ENCODE data around the gene IGSF5. TPM values are rescaled to one million over a fixed set of nuclear protein-coding genes. Genes with fewer than 3 reads are reported as not detected.
"Not testable (repeated sequence)": the region's sequence is repeated elsewhere in the genome, so short reads cannot be mapped to it uniquely, and the experiment has no call there.

The IGSF5 gene
- 1 to 10 TPM in 1 of 4 donors, under 1 TPM in 1, not detected in 2; 0.50 to 1.9 TPM for total RNA-seq

DNA sequence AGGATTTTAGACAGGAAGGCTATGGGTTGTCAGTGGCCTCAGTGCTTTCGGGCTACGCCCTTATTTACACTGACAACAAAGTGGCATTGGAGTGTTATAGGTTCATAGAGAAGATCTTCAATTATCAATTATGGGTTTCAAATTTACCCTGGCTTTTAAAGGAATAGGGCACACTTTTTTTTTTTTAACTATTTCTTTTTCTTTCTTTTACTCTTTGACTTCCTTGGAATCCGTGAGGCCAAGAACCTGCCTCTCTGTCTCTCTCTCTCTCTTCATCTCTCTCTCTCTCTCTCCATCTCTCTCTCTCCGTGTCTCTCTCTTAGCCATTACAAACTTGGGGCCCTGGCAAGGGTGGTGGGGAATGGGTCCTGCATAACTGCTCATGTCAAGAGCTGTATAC, at the start of gene IGSF5:
Gene IGSF5, plus strand, starts transcription at position 301 of the 400 bp plus-strand sequence. CDS start 327 bp downstream, outside the sequence.
- not testable (repeated sequence) for ATAC-seq, H3K4me1 ChIP-seq, H3K27ac ChIP-seq, H3K9me3 ChIP-seq, H3K27me3 ChIP-seq, H3K4me3 ChIP-seq, H3K36me3 ChIP-seq
- 64 to 81% methylated on average over 2 to 3 of the region's 4 CpGs for WGBS, 2 donors (ENCODE audit: low coverage in 1 of 2)

DNA sequence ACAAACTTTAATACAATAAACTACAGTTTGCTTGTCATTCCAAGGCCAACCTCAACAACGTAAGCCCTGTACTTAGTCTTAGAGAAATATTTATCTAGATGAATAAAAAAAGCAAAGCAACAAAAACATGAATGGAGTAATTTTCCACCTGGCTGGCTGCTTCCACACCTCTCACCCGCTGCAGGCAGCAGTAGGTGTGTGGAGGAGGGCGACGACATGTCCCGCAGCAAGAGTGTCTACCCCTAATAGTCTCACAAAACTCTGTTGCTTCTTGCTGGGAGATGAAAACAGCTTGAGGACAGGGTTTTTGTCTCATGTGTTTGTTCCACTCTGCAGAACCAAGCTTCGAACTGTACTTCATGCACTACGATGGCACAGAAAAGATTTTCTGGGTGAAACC, 48.8 kb upstream of the IGSF5 start:
- 87 to 92% methylated on average over 6 to 7 of the region's 7 CpGs for WGBS, 2 donors (ENCODE audit: low coverage in 1 of 2)
- TF ChIP-seq, protein P1, sequence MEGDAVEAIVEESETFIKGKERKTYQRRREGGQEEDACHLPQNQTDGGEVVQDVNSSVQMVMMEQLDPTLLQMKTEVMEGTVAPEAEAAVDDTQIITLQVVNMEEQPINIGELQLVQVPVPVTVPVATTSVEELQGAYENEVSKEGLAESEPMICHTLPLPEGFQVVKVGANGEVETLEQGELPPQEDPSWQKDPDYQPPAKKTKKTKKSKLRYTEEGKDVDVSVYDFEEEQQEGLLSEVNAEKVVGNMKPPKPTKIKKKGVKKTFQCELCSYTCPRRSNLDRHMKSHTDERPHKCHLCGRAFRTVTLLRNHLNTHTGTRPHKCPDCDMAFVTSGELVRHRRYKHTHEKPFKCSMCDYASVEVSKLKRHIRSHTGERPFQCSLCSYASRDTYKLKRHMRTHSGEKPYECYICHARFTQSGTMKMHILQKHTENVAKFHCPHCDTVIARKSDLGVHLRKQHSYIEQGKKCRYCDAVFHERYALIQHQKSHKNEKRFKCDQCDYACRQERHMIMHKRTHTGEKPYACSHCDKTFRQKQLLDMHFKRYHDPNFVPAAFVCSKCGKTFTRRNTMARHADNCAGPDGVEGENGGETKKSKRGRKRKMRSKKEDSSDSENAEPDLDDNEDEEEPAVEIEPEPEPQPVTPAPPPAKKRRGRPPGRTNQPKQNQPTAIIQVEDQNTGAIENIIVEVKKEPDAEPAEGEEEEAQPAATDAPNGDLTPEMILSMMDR (IDR thresholded peaks at IDR 0.05), result no peak
- TF ChIP-seq POLR2AphosphoS5 (IDR thresholded peaks at IDR 0.05), result no peak
- TF ChIP-seq POLR2A (IDR thresholded peaks at IDR 0.05), result no peak
- no peak for TF ChIP-seq EP300 (IDR thresholded peaks at IDR 0.05)
- ATAC-seq, result no peak

DNA sequence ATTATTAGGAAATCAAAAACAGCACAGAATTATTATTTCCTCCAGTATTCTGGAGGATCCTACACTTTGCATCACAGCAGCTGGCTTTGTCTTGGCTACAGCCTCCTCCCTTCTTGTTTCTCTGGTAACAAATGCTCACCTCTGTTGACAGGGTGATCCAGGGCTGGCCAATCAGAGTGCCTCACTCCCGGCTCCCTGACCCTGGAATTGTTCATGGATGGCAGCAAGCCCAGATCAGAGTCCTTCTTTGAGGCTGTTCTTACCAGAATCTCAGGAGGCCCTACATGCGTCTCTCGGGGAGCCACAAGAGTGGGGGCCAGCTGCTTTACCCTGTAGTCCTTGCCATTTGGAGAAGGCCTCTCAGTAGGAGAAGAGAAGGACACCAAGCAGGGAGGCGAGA, 48.4 kb upstream of the IGSF5 start:
- TF ChIP-seq, protein P1 (IDR thresholded peaks at IDR 0.05), result no peak
- TF ChIP-seq POLR2A (IDR thresholded peaks at IDR 0.05) (no peak), POLR2AphosphoS5 (IDR thresholded peaks at IDR 0.05) (no peak), EP300 (IDR thresholded peaks at IDR 0.05) (no peak)
- H3K27ac ChIP-seq, result no peak overlapping the region
- WGBS, 2 donors (ENCODE audit: low coverage in 1 of 2), result 58% methylated on average over 2 of the region's 4 CpGs; no CpG with 5 or more reads in 1 of the 2 donors

More for the DNA sequence above, 48.8 kb upstream of the IGSF5 start:
- Histone ChIP-seq H3K4me1 (no peaks in the 10 kb centered on the region), H3K27ac (no peak overlapping the region), H3K27me3 (no peaks in the 10 kb centered on the region), H3K36me3 (no peaks in the 10 kb centered on the region), H3K9me3 (no peaks in the 10 kb centered on the region), H3K4me3 (no peak overlapping the region)

DNA sequence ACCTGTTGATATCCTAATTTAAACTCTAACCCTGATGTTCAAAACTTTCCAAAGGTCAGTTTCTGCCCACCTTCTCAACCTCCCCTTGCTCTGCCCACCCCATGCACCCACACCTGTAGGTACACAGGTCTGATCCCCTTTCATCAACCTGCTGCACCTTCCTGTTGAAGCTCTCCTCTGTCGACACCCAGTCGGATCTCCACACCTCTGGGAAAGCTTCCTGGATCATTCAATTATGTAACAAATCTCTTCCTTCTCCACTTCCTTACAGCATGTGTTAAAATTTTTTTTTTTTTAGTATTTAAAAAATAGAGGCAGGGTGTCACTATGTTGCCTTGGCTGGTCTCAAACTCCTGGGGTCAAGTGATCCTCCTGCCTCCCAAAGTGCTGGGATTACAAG, 44.7 kb upstream of the IGSF5 start:
- H3K27ac ChIP-seq, result no peak overlapping the region
- H3K9me3 ChIP-seq, result peaks cover 0 to 16% (median 0%) of the 10 kb centered on the region in 3 donors
- H3K36me3 ChIP-seq, result no peaks in the 10 kb centered on the region
- no peak overlapping the region for H3K4me3 ChIP-seq
- H3K27me3 ChIP-seq, result peaks cover 4% of the 10 kb centered on the region
- ATAC-seq, result no peak
- 64 to 81% methylated on average over 2 of the region's 2 CpGs for whole genome bisulfite sequencing, 2 donors (ENCODE audit: low coverage in 1 of 2)
- no peaks in the 10 kb centered on the region for H3K4me1 ChIP-seq
- TF ChIP-seq POLR2AphosphoS5 (IDR thresholded peaks at IDR 0.05) (no peak), POLR2A (IDR thresholded peaks at IDR 0.05) (no peak), EP300 (IDR thresholded peaks at IDR 0.05) (no peak)
- TF ChIP-seq, protein P1 (IDR thresholded peaks at IDR 0.05), result no peak

More for the DNA sequence above, 48.4 kb upstream of the IGSF5 start:
- Histone ChIP-seq H3K36me3 (no peaks in the 10 kb centered on the region), H3K9me3 (no peaks in the 10 kb centered on the region), H3K4me3 (no peak overlapping the region), H3K27me3 (no peaks in the 10 kb centered on the region), H3K4me1 (no peaks in the 10 kb centered on the region)
- no peak for ATAC-seq

DNA sequence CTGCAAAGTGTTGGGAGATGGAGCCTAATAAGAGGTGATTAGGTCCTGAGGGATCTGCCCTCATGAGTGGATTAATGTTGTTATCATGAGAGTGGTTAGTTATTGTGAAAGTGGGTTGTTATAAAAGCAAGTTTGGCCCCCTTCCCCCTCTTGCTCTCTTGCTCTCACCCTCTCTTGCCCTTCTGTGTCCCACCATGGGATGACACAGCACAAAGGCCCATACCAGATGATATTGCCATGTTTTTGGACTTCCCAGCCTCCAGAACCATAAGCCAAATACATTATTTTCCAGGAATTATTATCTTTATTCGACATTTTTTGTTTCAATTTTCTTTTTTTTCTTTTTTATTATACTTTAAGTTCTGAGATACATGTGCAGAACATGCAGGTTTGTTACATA, 41.4 kb upstream of the IGSF5 start:
- Histone ChIP-seq H3K9me3 (peaks cover 0 to 16% (median 0%) of the 10 kb centered on the region in 3 donors), H3K27me3 (peaks cover 9% of the 10 kb centered on the region), H3K36me3 (no peaks in the 10 kb centered on the region), H3K4me1 (no peaks in the 10 kb centered on the region), H3K27ac (no peak overlapping the region), H3K4me3 (no peak overlapping the region)
- ATAC-seq, result no peak
- WGBS, 2 donors (ENCODE audit: low coverage in 1 of 2), result 71 to 80% methylated on average over 1 of the region's 1 CpG
- TF ChIP-seq POLR2AphosphoS5 (IDR thresholded peaks at IDR 0.05), result no peak
- no peak for TF ChIP-seq EP300 (IDR thresholded peaks at IDR 0.05)
- TF ChIP-seq POLR2A (IDR thresholded peaks at IDR 0.05), result no peak
- TF ChIP-seq, protein P1 (IDR thresholded peaks at IDR 0.05), result no peak
